Activated CD4-positive, alpha-beta memory T cell treated with anti-CD3 and anti-CD28 coated beads for 36 hours (primary cell): ENCODE measurements around the gene NOCT. TPM values are rescaled to one million over a fixed set of nuclear protein-coding genes. Genes with fewer than 3 reads are reported as not detected.
A peak's percentile ranks its signal among the peaks of the same experiment; 100 is the strongest.
"Not testable (repeated sequence)": the region's sequence is repeated elsewhere in the genome, so short reads cannot be mapped to it uniquely, and the experiment has no call there.

Experiments used
- CTCF ChIA-PET: fragments of 350-600 bp; sonication (Branson Sonifier 250); formaldehyde crosslinking; loops from one replicate; lab custom pipeline; 2021; ENCODE audit warnings: antibody characterized with exemption, inconsistent platforms; lab: Charles Lee
- POLR2A ChIA-PET: fragments of 350-600 bp; sonication (Branson Sonifier 250); formaldehyde crosslinking; loops from one replicate; lab custom pipeline; 2021; ENCODE audit warnings: antibody characterized with exemption; lab: Charles Lee
- DNase-seq: peaks from one replicate; pipeline ENCODE4 v3.0.0-alpha.2; 2020
- H3K27ac Mint-ChIP-seq: one replicate; pipeline ENCODE4 v1.8.0; 2021; ENCODE audit warnings: mixed read lengths
- H3K27me3 Mint-ChIP-seq: one replicate; pipeline ENCODE4 v1.8.0; 2021; ENCODE audit warnings: mixed read lengths
- H3K36me3 Mint-ChIP-seq: one replicate; pipeline ENCODE4 v1.8.0; 2021; ENCODE audit warnings: mixed read lengths
- H3K4me1 Mint-ChIP-seq: one replicate; pipeline ENCODE4 v1.8.0; 2021; ENCODE audit warnings: low read depth, mixed read lengths
- H3K4me3 Mint-ChIP-seq: one replicate; pipeline ENCODE4 v1.8.0; 2021; ENCODE audit warnings: mild to moderate bottlenecking, mixed read lengths
- H3K9me3 Mint-ChIP-seq: one replicate; pipeline ENCODE4 v1.8.0; 2021; ENCODE audit warnings: mixed read lengths
- intact Hi-C: fragments of 100-400 bp; cut with micrococcal nuclease; formaldehyde crosslinking; loops from one replicate; pipeline ENCODE4 v1.15.1; 2023
- total RNA-seq, 2 experiments: library from RNA; stranded (reverse); gene quantifications; one replicate each; pipeline ENCODE4 v1.2.3, GENCODE V29; 2021

The NOCT gene
- total RNA-seq, 2 experiments from 2014 or later: 12.2 to 14.3 TPM

- ChIA-PET CTCF (interaction anchor here (0.6 to 2.4 kb wide), 4 partner anchors 16 to 772 kb away, joined by 3 to 15 read pairs (median 4); no protein-coding TSS in a partner anchor), POLR2A (interaction anchor here (0.6 to 2.3 kb wide), 12 partner anchors 10 to 542 kb away, joined by 3 to 11 read pairs (median 4); partner anchors contain the start of genes NAA15, NDUFC1 and SETD7)
- H3K27ac Mint-ChIP-seq: peak overlapping the region; percentile 94
- H3K9me3 Mint-ChIP-seq: no peaks in the 10 kb centered on the region
- H3K4me3 Mint-ChIP-seq: peak overlapping the region; percentile 89
- DNase-seq: peak; percentile 56
- intact Hi-C loops: loop anchor here (1.0 to 5.0 kb wide), 9 partner anchors 69 to 1510 kb away; partner anchors contain the start of genes ELMOD2, NAA15 and SLC7A11
- peaks cover 9% of the 10 kb centered on the region for H3K36me3 Mint-ChIP-seq
- no peaks in the 10 kb centered on the region for H3K27me3 Mint-ChIP-seq
- H3K4me1 Mint-ChIP-seq: peaks cover 37% of the 10 kb centered on the region
These were observed 961 bp upstream of the NOCT start for GRCh38 chr4:139014371-139015268.

GRCh38 chr4:139015948-139016471 is 429 bp downstream of the NOCT start:
- no peaks in the 10 kb centered on the region for H3K9me3 Mint-ChIP-seq
- ChIA-PET CTCF (interaction anchor here (0.7 to 5.3 kb wide), 2 partner anchors 14 to 68 kb away, joined by 3 to 63 read pairs; no protein-coding TSS in a partner anchor), POLR2A (interaction anchor here (0.8 to 2.3 kb wide), 7 partner anchors 15 to 541 kb away, joined by 3 to 11 read pairs (median 6); partner anchors contain the start of genes ELF2, NAA15, NDUFC1 and SETD7)
- intact Hi-C loops: loop anchor here (1.0 to 5.0 kb wide), 8 partner anchors 67 to 1509 kb away; partner anchors contain the start of genes ELMOD2, NAA15 and SLC7A11
- H3K36me3 Mint-ChIP-seq: peaks cover 14% of the 10 kb centered on the region
- DNase-seq: peak; percentile 66
- H3K27me3 Mint-ChIP-seq: no peaks in the 10 kb centered on the region
- H3K27ac Mint-ChIP-seq: peak overlapping the region; percentile 94
- peak overlapping the region; percentile 89 for H3K4me3 Mint-ChIP-seq
- peaks cover 46% of the 10 kb centered on the region for H3K4me1 Mint-ChIP-seq

GRCh38 chr4:139017861-139018260 is 2.3 kb downstream of the NOCT start:
- CTCF ChIA-PET: interaction anchor here (1.1 to 5.3 kb wide), 3 partner anchors 10 to 147 kb away, joined by 3 to 63 read pairs (median 4); no protein-coding TSS in a partner anchor
- Mint-ChIP-seq H3K27ac (peak overlapping the region; percentile 42), H3K4me1 (peaks cover 51% of the 10 kb centered on the region)

GRCh38 chr4:139018501-139018900 is 2.9 kb downstream of the NOCT start:
- Mint-ChIP-seq H3K27ac (peak overlapping the region; percentile 52), H3K9me3 (no peaks in the 10 kb centered on the region), H3K27me3 (no peaks in the 10 kb centered on the region), H3K4me3 (peak overlapping the region; percentile 6), H3K4me1 (peaks cover 50% of the 10 kb centered on the region), H3K36me3 (peaks cover 16% of the 10 kb centered on the region)
- intact Hi-C loops: loop anchor here (5.0 kb wide), 2 partner anchors 639 to 776 kb away; partner anchors contain the start of gene SLC7A11
- no peak for DNase-seq
- ChIA-PET CTCF (interaction anchor here (1.1 to 5.3 kb wide), 3 partner anchors 12 to 278 kb away, joined by 4 to 63 read pairs (median 4); no protein-coding TSS in a partner anchor), POLR2A (no interaction called here)

More at GRCh38 chr4:139017861-139018260, 2.3 kb downstream of the NOCT start:
- Mint-ChIP-seq H3K9me3 (no peaks in the 10 kb centered on the region), H3K4me3 (peak overlapping the region; percentile 6), H3K36me3 (peaks cover 14% of the 10 kb centered on the region), H3K27me3 (no peaks in the 10 kb centered on the region)
- intact Hi-C loops: loop anchor here (5.0 kb wide), 2 partner anchors 639 to 776 kb away; partner anchors contain the start of gene SLC7A11
- no peak for DNase-seq
- POLR2A ChIA-PET: no interaction called here

- no peaks in the 10 kb centered on the region for H3K27me3 Mint-ChIP-seq
- no peak overlapping the region for H3K27ac Mint-ChIP-seq
- no peaks in the 10 kb centered on the region for H3K9me3 Mint-ChIP-seq
- ChIA-PET POLR2A (no interaction called here), CTCF (interaction anchor here (1.1 to 5.3 kb wide), 3 partner anchors 11 to 277 kb away, joined by 4 to 63 read pairs (median 4); no protein-coding TSS in a partner anchor)
- no peak for DNase-seq
- peaks cover 16% of the 10 kb centered on the region for H3K36me3 Mint-ChIP-seq
- no peak overlapping the region for H3K4me3 Mint-ChIP-seq
- peaks cover 43% of the 10 kb centered on the region for H3K4me1 Mint-ChIP-seq
- intact Hi-C loops: loop anchor here (5.0 kb wide), 2 partner anchors 638 to 777 kb away; partner anchors contain the start of gene SLC7A11
These were observed 3.6 kb downstream of the NOCT start for GRCh38 chr4:139018971-139019758.

- H3K4me3 Mint-ChIP-seq: no peak overlapping the region
- ChIA-PET CTCF (interaction anchor here (1.8 to 5.3 kb wide), 2 partner anchors 10 to 276 kb away, joined by 4 to 63 read pairs; no protein-coding TSS in a partner anchor), POLR2A (interaction anchor here (0.9 to 1.0 kb wide), 2 partner anchors 10 to 157 kb away, joined by 3 to 4 read pairs; partner anchors contain the start of gene ELF2)
- H3K36me3 Mint-ChIP-seq: peaks cover 16% of the 10 kb centered on the region
- H3K27ac Mint-ChIP-seq: no peak overlapping the region
- no peaks in the 10 kb centered on the region for H3K27me3 Mint-ChIP-seq
- intact Hi-C loops: no loop called here
- DNase-seq: no peak
- H3K4me1 Mint-ChIP-seq: peaks cover 32% of the 10 kb centered on the region
- H3K9me3 Mint-ChIP-seq: no peaks in the 10 kb centered on the region
These were observed 4.8 kb downstream of the NOCT start for GRCh38 chr4:139020384-139020783.

DNA sequence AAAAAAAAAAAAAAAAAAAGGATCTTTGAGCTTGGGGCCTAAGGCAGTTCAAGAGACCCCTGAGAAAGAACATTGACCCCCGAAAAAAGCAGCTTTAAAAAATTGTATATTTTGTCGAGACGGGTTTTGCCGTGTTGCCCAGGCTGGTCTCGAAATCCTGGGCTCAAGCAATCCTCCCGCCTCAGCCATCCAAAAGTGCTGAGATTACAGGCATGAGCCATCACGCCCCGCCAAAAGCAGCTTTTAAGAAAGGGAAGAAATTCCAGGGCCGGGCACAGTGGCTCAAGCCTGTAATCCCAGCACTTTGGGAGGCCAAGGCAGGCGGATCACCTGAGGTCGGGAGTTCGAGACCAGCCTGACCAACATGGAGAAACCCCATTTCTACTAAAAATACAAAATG is 5.5 kb downstream of the NOCT start:
- DNase-seq, intact Hi-C loops, H3K9me3 Mint-ChIP-seq, H3K4me3 Mint-ChIP-seq, H3K27me3 Mint-ChIP-seq, H3K27ac Mint-ChIP-seq: not testable (repeated sequence)
- ChIA-PET POLR2A (interaction anchor here (0.9 to 1.0 kb wide), 2 partner anchors 10 to 156 kb away, joined by 3 to 4 read pairs; partner anchors contain the start of gene ELF2), CTCF (interaction anchor here (5.3 kb wide), 1 partner anchor 9 kb away, joined by 63 read pairs; no protein-coding TSS in a partner anchor)
- peaks cover 16% of the 10 kb centered on the region for H3K36me3 Mint-ChIP-seq
- peaks cover 32% of the 10 kb centered on the region for H3K4me1 Mint-ChIP-seq

DNA sequence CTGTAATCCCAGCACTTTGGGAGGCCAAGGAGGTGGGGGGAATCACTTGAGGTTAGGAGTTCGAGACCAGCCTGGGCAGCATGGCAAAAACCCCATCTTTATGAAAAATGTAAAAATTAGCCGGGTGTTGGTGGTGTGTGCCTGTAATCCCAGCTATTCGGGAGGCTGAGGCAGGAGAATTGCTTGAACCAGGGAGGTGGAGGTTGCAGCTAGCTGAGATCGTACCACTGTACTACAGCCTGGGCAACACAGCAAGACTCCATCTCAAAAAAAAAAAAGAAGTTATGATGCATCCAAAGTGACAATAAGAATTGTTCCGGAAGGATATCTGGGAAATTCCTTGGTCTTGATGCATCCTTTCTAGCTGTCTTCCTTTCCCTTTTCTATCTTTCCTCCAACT is 7.3 kb downstream of the NOCT start:
- no peak for DNase-seq
- POLR2A ChIA-PET: no interaction called here
- H3K9me3 Mint-ChIP-seq: no peaks in the 10 kb centered on the region
- H3K27ac Mint-ChIP-seq: no peak overlapping the region
- CTCF ChIA-PET: interaction anchor here (0.7 to 1.6 kb wide), 2 partner anchors 8 to 10 kb away, joined by 4 to 6 read pairs; no protein-coding TSS in a partner anchor
- H3K4me3 Mint-ChIP-seq: no peak overlapping the region
- peaks cover 14% of the 10 kb centered on the region for H3K36me3 Mint-ChIP-seq
- H3K4me1 Mint-ChIP-seq: peaks cover 29% of the 10 kb centered on the region
- intact Hi-C loops: no loop called here
- no peaks in the 10 kb centered on the region for H3K27me3 Mint-ChIP-seq

DNA sequence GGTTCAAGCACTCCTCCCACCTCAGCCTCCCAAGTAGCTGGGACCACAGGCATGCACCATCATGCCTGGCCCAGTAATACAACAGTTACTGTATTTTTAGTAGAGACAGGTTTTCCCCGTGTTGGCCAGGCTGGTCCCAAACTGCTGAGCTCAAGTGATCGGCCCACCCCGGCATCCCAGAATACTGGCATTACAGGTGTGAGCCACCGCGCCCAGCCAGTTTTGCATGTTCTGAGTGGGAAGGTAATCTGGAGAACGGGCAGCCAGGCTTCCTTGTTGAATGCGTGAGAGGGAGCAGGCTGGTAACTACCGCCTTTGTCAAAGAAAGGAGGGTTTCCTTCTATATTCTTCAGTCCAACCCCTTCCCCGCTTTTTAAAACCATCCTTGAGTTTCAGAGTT is 9.1 kb downstream of the NOCT start:
- H3K4me1 Mint-ChIP-seq: peaks cover 13% of the 10 kb centered on the region
- POLR2A ChIA-PET: interaction anchor here (0.6 kb wide), 1 partner anchor 9 kb away, joined by 4 read pairs; no protein-coding TSS in a partner anchor
- CTCF ChIA-PET: no interaction called here
- H3K27me3 Mint-ChIP-seq: no peaks in the 10 kb centered on the region
- DNase-seq: no peak
- no peaks in the 10 kb centered on the region for H3K9me3 Mint-ChIP-seq
- no peak overlapping the region for H3K27ac Mint-ChIP-seq
- intact Hi-C loops: no loop called here
- no peak overlapping the region for H3K4me3 Mint-ChIP-seq
- H3K36me3 Mint-ChIP-seq: peaks cover 10% of the 10 kb centered on the region

DNA sequence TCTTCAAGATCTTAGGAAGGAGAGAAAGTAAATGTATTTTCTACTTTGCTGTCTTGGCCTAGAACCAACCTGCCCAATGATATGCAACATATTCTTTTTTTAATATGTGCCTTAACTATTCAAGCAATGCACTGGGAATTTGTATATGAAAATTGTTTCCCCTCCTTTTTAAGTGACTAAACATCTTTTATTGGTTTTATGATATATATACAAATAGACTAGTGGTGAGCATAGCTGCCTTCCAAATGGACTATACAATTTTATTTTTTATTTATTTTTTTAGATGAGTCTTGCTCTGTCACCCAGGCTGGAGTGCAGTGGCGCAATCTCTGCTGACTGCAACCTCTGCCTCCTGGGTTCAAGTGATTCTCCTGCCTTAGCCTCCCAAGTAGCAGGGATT is 10.3 kb downstream of the NOCT start:
- peaks cover 5% of the 10 kb centered on the region for H3K36me3 Mint-ChIP-seq
- H3K4me3 Mint-ChIP-seq: no peak overlapping the region
- DNase-seq: no peak
- intact Hi-C loops: no loop called here
- ChIA-PET POLR2A (no interaction called here), CTCF (no interaction called here)
- H3K27ac Mint-ChIP-seq: no peak overlapping the region
- no peaks in the 10 kb centered on the region for H3K9me3 Mint-ChIP-seq
- peaks cover 7% of the 10 kb centered on the region for H3K4me1 Mint-ChIP-seq
- no peaks in the 10 kb centered on the region for H3K27me3 Mint-ChIP-seq
